ENCODE data around the gene NXPH4. TPM values are rescaled to one million over a fixed set of nuclear protein-coding genes. Genes with fewer than 3 reads are reported as not detected.

NXPH4 gene
- polyA plus RNA-seq, 4 donors, result 0.10 to 0.27 TPM; not detected in 2

- DNase-seq, result peak in 1 of 2 donors; percentile 23
- 13 to 22% (median 21%) methylated on average over 9 of the region's 9 CpGs for WGBS, 3 donors
- H3K4me1 ChIP-seq (ENCODE audit: control insufficient read depth in 3 of 3, insufficient read depth in 2 of 3, low read depth in 1 of 3, low read length in 2 of 3), result peaks cover 0 to 56% (median 3%) of the 10 kb centered on the region in 3 donors
Observed at GRCh38 chr12:57236925-57237595, 20.5 kb downstream of the NXPH4 start.

DNA sequence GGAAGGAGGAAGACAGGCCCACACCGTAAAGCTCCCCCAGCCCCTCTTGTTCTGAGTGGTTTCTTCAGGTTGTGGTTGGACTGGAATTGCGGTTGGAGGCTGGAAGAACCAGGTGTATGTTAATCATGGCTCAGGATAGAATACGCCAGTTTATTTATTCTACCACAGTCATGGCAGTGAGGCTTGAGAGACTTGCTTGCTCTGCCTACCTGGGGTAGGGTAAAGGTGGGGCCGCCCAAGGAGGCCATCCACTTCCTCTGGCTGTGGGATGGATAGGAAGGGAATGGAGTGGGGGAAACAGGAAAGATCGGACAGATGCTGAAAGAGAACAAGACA, 21.0 kb downstream of the NXPH4 start:
- Histone ChIP-seq H3K27me3 (ENCODE audit: control insufficient read depth in 3 of 3, insufficient read depth in 3 of 3, low read length in 3 of 3) (peaks cover 0 to 81% (median 23%) of the 10 kb centered on the region in 3 donors), H3K4me1 (ENCODE audit: control insufficient read depth in 3 of 3, insufficient read depth in 2 of 3, low read depth in 1 of 3, low read length in 2 of 3) (peaks cover 0 to 59% (median 3%) of the 10 kb centered on the region in 3 donors), H3K36me3 (ENCODE audit: control insufficient read depth in 3 of 3, insufficient read depth in 2 of 3, low read depth in 1 of 3, low read length in 3 of 3) (peaks cover 9 to 28% (median 17%) of the 10 kb centered on the region in 3 donors), H3K9me3 (ENCODE audit: control insufficient read depth in 2 of 2, insufficient read depth in 1 of 2, low read depth in 1 of 2, low read length in 1 of 2) (peaks cover 0 to 3% of the 10 kb centered on the region in 2 donors), H3K27ac (ENCODE audit: low read depth in 1 of 3, low read length in 2 of 3) (no peak overlapping the region), H3K4me3 (ENCODE audit: low read depth in 1 of 3, low read length in 3 of 3) (no peak overlapping the region)
- no peak for DNase-seq
- FAIRE-seq, result no peak
- WGBS, 3 donors, result 18 to 41% (median 21%) methylated on average over 5 of the region's 5 CpGs

More at GRCh38 chr12:57236925-57237595, 20.5 kb downstream of the NXPH4 start:
- H3K27ac ChIP-seq (ENCODE audit: low read depth in 1 of 3, low read length in 2 of 3), result no peak overlapping the region
- H3K36me3 ChIP-seq (ENCODE audit: control insufficient read depth in 3 of 3, insufficient read depth in 2 of 3, low read depth in 1 of 3, low read length in 3 of 3), result peaks cover 9 to 33% (median 17%) of the 10 kb centered on the region in 3 donors
- FAIRE-seq, result no peak
- peaks cover 0 to 3% of the 10 kb centered on the region in 2 donors for H3K9me3 ChIP-seq (ENCODE audit: control insufficient read depth in 2 of 2, insufficient read depth in 1 of 2, low read depth in 1 of 2, low read length in 1 of 2)
- no peak overlapping the region for H3K4me3 ChIP-seq (ENCODE audit: low read depth in 1 of 3, low read length in 3 of 3)
- H3K27me3 ChIP-seq (ENCODE audit: control insufficient read depth in 3 of 3, insufficient read depth in 3 of 3, low read length in 3 of 3), result peaks cover 0 to 76% (median 18%) of the 10 kb centered on the region in 3 donors

DNA sequence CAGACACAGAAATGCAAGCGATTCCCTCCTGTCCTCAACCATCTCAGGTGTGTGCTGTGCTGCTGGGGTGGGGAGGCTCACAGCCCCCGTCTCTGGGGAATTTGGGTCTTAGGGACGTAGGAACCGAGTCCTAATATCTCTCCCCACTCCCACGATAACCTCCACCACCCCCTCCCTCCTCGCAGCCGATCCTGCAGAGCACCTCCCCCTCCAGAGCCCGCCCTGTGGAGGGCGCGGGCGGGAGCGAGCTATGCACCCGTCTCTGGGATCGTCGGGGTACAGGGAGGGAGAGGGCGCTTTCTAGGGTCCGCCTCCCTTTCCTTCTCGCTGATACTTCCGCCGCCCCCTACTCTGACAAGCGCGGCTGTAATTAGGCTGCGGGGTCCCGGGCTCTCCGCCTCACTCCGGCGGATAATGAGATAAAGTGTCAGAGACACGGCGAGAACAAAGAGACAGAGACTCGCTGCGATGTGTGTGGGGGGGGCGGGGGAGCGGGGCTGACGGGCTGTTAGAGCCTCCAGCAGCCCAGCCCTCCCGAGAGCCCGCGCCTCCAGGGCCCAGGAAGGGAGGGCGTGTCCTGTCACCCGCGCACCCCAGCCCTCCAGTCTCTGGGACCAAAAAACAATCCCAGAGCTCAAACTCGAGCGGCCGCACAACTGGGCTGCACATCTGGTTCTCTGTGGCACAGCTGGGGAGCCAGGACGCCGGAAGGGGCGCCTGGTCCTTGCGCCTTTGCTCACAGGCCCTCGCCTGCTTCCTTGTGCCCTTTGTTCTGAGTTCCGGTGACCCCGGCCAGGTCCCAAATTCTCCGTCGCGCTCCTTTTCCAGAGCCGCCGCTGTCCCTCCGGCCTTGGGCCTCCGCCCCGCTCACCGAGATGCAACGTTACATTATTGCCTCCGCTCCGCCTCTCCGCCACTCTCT, 21.6 kb downstream of the NXPH4 start:
- peak overlapping the region in 2 of 3 donors; percentile 25 to 32 for H3K4me3 ChIP-seq (ENCODE audit: low read depth in 1 of 3, low read length in 3 of 3)
- DNase-seq, result peak in 1 of 2 donors; percentile 37
- 1 to 3% (median 3%) methylated on average over 56 to 63 of the region's 63 CpGs for WGBS, 3 donors
- peaks cover 0 to 3% of the 10 kb centered on the region in 2 donors for H3K9me3 ChIP-seq (ENCODE audit: control insufficient read depth in 2 of 2, insufficient read depth in 1 of 2, low read depth in 1 of 2, low read length in 1 of 2)
- H3K36me3 ChIP-seq (ENCODE audit: control insufficient read depth in 3 of 3, insufficient read depth in 2 of 3, low read depth in 1 of 3, low read length in 3 of 3), result peaks cover 6 to 22% (median 13%) of the 10 kb centered on the region in 3 donors
- no peak for FAIRE-seq
- peaks cover 0 to 88% (median 27%) of the 10 kb centered on the region in 3 donors for H3K27me3 ChIP-seq (ENCODE audit: control insufficient read depth in 3 of 3, insufficient read depth in 3 of 3, low read length in 3 of 3)
- H3K27ac ChIP-seq (ENCODE audit: low read depth in 1 of 3, low read length in 2 of 3), result no peak overlapping the region
- H3K4me1 ChIP-seq (ENCODE audit: control insufficient read depth in 3 of 3, insufficient read depth in 2 of 3, low read depth in 1 of 3, low read length in 2 of 3), result peaks cover 2 to 65% (median 3%) of the 10 kb centered on the region in 3 donors

GRCh38 chr12:57238854-57239554, 22.4 kb downstream of the NXPH4 start:
- FAIRE-seq (no peak), DNase-seq (peak; percentile 83 to 93)
- no peak overlapping the region for H3K27ac ChIP-seq (ENCODE audit: low read depth in 1 of 3, low read length in 2 of 3)
- peaks cover 2 to 73% (median 3%) of the 10 kb centered on the region in 3 donors for H3K4me1 ChIP-seq (ENCODE audit: control insufficient read depth in 3 of 3, insufficient read depth in 2 of 3, low read depth in 1 of 3, low read length in 2 of 3)
- H3K9me3 ChIP-seq (ENCODE audit: control insufficient read depth in 2 of 2, insufficient read depth in 1 of 2, low read depth in 1 of 2, low read length in 1 of 2), result peaks cover 0 to 3% of the 10 kb centered on the region in 2 donors
- peak overlapping the region in 2 of 3 donors; percentile 25 to 32 for H3K4me3 ChIP-seq (ENCODE audit: low read depth in 1 of 3, low read length in 3 of 3)
- 0 to 2% (median 1%) methylated on average over 44 to 47 of the region's 47 CpGs for whole genome bisulfite sequencing, 3 donors
- H3K27me3 ChIP-seq (ENCODE audit: control insufficient read depth in 3 of 3, insufficient read depth in 3 of 3, low read length in 3 of 3), result peaks cover 0 to 96% (median 28%) of the 10 kb centered on the region in 3 donors
- peaks cover under 1 to 17% (median 6%) of the 10 kb centered on the region in 3 donors for H3K36me3 ChIP-seq (ENCODE audit: control insufficient read depth in 3 of 3, insufficient read depth in 2 of 3, low read depth in 1 of 3, low read length in 3 of 3)

GRCh38 chr12:57239587-57240065, 23.0 kb downstream of the NXPH4 start:
- Histone ChIP-seq H3K36me3 (ENCODE audit: control insufficient read depth in 3 of 3, insufficient read depth in 2 of 3, low read depth in 1 of 3, low read length in 3 of 3) (peaks cover 0 to 11% (median under 1%) of the 10 kb centered on the region in 3 donors), H3K27ac (ENCODE audit: low read depth in 1 of 3, low read length in 2 of 3) (peak overlapping the region in 1 of 3 donors; percentile 22), H3K4me1 (ENCODE audit: control insufficient read depth in 3 of 3, insufficient read depth in 2 of 3, low read depth in 1 of 3, low read length in 2 of 3) (peaks cover 2 to 73% (median 3%) of the 10 kb centered on the region in 3 donors), H3K9me3 (ENCODE audit: control insufficient read depth in 2 of 2, insufficient read depth in 1 of 2, low read depth in 1 of 2, low read length in 1 of 2) (peaks cover 0 to 3% of the 10 kb centered on the region in 2 donors), H3K27me3 (ENCODE audit: control insufficient read depth in 3 of 3, insufficient read depth in 3 of 3, low read length in 3 of 3) (peaks cover 0 to 99% (median 28%) of the 10 kb centered on the region in 3 donors), H3K4me3 (ENCODE audit: low read depth in 1 of 3, low read length in 3 of 3) (peak overlapping the region in 2 of 3 donors; percentile 44)
- FAIRE-seq (no peak), DNase-seq (no peak)
- WGBS, 3 donors, result 1 to 6% (median 3%) methylated on average over 14 of the region's 14 CpGs

GRCh38 chr12:57240066-57240921, 23.7 kb downstream of the NXPH4 start:
- peak overlapping the region; percentile 44 to 46 (median 44) for H3K4me3 ChIP-seq (ENCODE audit: low read depth in 1 of 3, low read length in 3 of 3)
- peaks cover 0 to 3% of the 10 kb centered on the region in 2 donors for H3K9me3 ChIP-seq (ENCODE audit: control insufficient read depth in 2 of 2, insufficient read depth in 1 of 2, low read depth in 1 of 2, low read length in 1 of 2)
- DNase-seq, result peak; percentile 57 to 65
- peaks cover 0 to 4% (median 0%) of the 10 kb centered on the region in 3 donors for H3K36me3 ChIP-seq (ENCODE audit: control insufficient read depth in 3 of 3, insufficient read depth in 2 of 3, low read depth in 1 of 3, low read length in 3 of 3)
- 1% methylated on average over 65 to 72 of the region's 72 CpGs for WGBS, 3 donors
- peak overlapping the region in 1 of 3 donors; percentile 14 for H3K27ac ChIP-seq (ENCODE audit: low read depth in 1 of 3, low read length in 2 of 3)
- peaks cover 2 to 71% (median 3%) of the 10 kb centered on the region in 3 donors for H3K4me1 ChIP-seq (ENCODE audit: control insufficient read depth in 3 of 3, insufficient read depth in 2 of 3, low read depth in 1 of 3, low read length in 2 of 3)
- H3K27me3 ChIP-seq (ENCODE audit: control insufficient read depth in 3 of 3, insufficient read depth in 3 of 3, low read length in 3 of 3), result peaks cover 0 to 92% (median 28%) of the 10 kb centered on the region in 3 donors
- FAIRE-seq, result no peak

GRCh38 chr12:57240926-57241401, 24.4 kb downstream of the NXPH4 start:
- H3K36me3 ChIP-seq (ENCODE audit: control insufficient read depth in 3 of 3, insufficient read depth in 2 of 3, low read depth in 1 of 3, low read length in 3 of 3), result peaks cover 0 to 3% (median 0%) of the 10 kb centered on the region in 3 donors
- peaks cover 2 to 68% (median 3%) of the 10 kb centered on the region in 3 donors for H3K4me1 ChIP-seq (ENCODE audit: control insufficient read depth in 3 of 3, insufficient read depth in 2 of 3, low read depth in 1 of 3, low read length in 2 of 3)
- FAIRE-seq, result no peak
- H3K27me3 ChIP-seq (ENCODE audit: control insufficient read depth in 3 of 3, insufficient read depth in 3 of 3, low read length in 3 of 3), result peaks cover 0 to 86% (median 26%) of the 10 kb centered on the region in 3 donors
- H3K27ac ChIP-seq (ENCODE audit: low read depth in 1 of 3, low read length in 2 of 3), result no peak overlapping the region
- peaks cover 0 to 3% of the 10 kb centered on the region in 2 donors for H3K9me3 ChIP-seq (ENCODE audit: control insufficient read depth in 2 of 2, insufficient read depth in 1 of 2, low read depth in 1 of 2, low read length in 1 of 2)
- WGBS, 3 donors, result 7 to 18% (median 7%) methylated on average over 19 of the region's 19 CpGs
- peak in 1 of 2 donors; percentile 33 for DNase-seq
- H3K4me3 ChIP-seq (ENCODE audit: low read depth in 1 of 3, low read length in 3 of 3), result no peak overlapping the region

Measured in small intestine (tissue), 7 donors.